Non-pigmented ciliary epithelial cell (primary cell): ENCODE results near the gene TPRG1L.

Experiments used
- DNase-seq: peaks from one replicate; pipeline ENCODE4 v3.0.0-alpha.2; 2010; ENCODE audit warnings: low read depth

The TPRG1L gene

DNA sequence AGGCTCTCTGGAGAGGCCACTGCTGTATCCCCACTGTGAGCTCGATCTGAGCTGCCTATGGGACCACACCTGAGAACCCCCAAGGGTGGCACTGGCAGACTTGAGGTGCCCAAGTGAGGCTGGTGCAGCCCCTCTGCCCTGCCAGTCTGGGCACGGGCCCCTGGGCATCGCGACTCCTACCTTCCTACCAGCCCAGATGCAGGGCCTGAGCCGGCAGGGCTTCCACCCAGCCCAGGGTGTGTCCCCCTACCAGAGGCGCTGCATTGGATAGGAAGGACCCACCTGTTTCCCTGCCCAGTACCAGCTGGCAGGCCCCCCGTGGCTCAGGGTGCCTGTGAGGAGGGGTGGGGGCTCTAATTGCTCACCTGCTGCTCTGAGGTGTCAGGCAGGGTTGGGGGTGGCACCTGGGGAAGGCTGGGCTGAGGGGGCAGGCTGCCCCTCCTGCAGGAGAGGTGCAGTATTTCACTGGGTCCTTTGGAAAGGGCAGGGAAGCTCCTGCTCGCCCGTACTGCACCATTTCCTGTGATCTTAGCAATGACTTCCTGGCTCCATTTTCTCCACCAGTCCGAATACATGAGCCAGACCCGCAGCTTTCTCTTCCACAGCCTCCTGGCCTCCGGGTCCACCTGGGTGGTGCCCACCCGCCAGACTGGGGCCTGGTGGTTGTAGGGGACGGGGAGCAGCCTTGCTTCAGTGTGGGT, 39.3 kb downstream of the TPRG1L start:
- no peak for DNase-seq

DNA sequence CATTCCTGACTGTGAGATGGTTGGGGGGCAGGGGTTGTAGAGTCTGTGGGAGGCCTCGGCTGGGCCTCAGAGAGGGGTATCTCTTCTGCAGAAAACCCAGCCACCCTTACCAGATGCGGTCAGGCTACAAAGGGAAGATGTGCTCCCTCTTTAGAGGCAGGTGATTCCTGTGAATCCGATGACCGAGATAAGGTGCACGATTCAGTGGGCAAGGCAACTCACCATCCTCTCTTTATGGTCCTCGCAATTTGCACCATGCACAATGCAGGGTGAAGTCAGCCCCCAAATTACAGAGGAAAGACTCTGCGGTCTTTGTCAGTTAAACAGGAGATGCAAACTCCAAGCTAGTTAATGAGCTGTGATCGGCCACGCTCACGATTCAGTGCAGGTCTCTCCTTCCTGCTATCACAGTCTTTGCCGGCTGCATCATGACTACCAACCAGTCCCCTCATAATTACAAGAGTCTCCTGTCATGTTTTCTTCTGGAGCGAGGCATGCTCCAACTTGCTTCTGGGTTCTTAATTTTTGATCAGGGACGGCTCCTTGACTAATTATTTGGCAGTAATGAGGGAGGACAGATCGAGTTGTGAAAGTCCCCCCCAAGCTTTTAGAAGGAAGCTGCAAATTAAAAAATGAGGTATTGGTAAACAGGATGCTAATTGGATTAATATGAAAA, 40.0 kb downstream of the TPRG1L start:
- DNase-seq: no peak

- DNase-seq: no peak
Measured at GRCh38 chr1:3668148-3668547, 43.3 kb downstream of the TPRG1L start.

GRCh38 chr1:3668585-3669300, 43.9 kb downstream of the TPRG1L start:
- no peak for DNase-seq

GRCh38 chr1:3669421-3669821, 44.6 kb downstream of the TPRG1L start:
- no peak for DNase-seq

DNA sequence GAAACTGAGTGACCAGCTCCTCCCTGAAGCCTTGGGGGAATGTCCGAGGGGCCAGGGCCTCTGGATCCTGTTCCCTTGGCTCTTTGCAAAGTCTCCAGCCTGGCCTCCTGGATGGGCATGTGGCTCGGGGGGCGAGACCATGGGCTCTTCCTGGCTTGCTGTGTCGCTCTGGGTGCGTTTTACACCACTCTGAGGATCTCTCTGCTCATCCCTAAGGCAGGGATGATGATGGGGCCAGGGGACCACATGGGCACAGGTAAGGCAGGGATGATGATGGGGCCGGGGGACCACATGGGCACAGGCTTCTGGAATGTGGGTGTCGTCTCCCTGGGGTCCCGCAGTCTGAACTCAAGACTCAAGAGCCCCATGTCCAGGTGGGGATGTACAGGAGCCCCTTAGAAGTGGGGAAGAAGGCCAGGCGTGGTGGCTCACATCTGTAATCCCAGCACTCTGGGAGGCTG, 45.2 kb downstream of the TPRG1L start:
- no peak for DNase-seq

DNA sequence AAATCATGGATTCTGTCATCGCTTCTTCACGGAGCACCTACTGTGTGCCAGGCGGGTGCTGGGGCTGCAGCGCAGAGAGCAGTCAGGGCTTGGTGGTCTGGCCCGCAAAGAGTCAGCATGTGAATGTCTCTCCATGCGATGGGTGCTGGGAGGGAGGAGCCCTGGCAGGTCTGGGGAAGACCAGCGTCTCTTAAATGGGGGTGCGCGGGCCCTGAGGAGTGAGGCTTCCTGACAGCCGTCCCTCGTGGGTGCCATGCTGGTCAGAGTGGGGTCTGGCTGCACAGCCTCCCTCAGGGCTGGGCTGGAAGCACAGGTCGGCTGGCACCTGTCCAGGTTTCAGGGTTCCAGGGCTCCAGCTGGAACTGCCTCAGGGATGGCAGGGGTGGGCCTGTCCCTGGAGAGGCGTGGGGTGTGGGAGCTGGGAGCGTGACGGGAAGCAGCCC, 46.0 kb downstream of the TPRG1L start:
- DNase-seq: no peak

DNA sequence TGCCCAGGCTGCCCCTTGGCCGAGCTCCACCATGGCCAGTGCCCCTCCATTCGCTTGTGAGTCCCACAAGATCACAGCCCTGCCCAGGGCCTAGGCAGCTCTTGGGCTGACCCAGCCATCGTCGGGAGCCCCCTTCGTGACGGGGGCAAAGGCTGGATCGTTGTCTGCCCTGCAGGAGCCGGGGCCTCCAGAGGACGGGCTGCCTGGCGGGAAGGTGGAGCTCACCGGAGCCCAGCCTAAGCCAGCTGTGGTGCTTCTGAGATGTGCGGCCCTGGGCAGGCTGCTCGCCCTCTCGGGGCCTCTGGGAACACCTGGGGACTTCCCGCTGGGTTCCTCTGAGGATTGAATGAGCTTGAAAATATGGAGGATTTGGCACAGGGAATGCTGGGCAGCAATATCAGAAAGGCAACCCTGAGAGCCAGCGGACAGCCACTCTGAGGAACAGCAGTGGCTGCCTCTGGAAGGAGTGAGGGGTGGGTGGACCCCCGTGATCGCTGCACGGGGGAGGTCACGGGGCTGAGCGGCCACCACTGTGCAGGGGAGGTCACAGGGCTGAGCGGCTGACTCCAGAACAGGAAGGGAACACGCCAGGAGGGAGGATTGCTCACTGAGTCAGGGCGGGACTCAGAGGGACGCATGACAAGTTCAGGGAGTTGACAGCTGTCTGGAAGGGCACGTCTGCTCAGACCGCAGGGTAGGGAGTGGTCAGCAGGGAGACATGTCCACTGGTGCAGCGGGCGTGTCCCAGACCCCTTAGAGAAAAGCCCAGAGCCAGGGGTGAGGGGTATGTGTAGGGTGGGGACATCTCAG, 46.8 kb downstream of the TPRG1L start:
- DNase-seq: no peak

DNA sequence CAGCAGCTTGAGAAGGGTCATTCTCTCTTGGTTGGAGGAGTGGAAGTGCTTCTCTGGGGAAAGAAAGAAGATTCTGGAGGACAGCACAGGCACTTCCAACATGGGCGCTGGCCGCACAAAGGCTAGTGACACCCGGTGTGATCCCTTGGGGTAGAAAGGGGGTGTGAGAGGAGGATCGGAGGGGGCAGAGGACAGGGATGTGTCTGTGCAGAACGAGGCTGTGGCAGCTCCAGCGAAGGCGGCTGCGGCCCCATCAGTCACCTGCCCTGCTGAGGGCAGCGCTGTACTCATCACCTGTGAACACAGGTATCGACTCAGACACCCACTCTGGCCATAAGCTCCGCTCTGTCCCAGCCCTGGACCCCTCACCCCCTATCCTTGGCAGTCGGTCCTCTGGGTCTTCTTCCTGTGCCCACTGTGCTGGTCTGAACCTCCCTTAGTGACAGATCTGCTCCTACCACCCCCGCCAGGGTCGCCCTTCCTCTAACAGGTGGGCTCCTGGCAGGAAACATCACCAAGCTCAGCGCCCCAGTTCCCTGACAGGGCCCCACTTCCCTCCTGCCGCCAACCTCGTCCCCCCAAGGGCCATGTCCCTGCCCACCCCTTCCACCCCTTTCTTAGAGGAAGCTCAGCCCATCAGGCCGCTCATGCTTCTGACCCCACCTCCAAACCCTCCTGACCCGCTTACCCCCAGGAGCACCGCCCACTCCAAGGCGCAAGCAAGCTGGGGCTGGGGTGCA, 47.6 kb downstream of the TPRG1L start:
- DNase-seq: no peak

GRCh38 chr1:3672971-3673361, 48.2 kb downstream of the TPRG1L start:
- DNase-seq: no peak

GRCh38 chr1:3673381-3674099, 48.7 kb downstream of the TPRG1L start:
- DNase-seq: no peak

DNA sequence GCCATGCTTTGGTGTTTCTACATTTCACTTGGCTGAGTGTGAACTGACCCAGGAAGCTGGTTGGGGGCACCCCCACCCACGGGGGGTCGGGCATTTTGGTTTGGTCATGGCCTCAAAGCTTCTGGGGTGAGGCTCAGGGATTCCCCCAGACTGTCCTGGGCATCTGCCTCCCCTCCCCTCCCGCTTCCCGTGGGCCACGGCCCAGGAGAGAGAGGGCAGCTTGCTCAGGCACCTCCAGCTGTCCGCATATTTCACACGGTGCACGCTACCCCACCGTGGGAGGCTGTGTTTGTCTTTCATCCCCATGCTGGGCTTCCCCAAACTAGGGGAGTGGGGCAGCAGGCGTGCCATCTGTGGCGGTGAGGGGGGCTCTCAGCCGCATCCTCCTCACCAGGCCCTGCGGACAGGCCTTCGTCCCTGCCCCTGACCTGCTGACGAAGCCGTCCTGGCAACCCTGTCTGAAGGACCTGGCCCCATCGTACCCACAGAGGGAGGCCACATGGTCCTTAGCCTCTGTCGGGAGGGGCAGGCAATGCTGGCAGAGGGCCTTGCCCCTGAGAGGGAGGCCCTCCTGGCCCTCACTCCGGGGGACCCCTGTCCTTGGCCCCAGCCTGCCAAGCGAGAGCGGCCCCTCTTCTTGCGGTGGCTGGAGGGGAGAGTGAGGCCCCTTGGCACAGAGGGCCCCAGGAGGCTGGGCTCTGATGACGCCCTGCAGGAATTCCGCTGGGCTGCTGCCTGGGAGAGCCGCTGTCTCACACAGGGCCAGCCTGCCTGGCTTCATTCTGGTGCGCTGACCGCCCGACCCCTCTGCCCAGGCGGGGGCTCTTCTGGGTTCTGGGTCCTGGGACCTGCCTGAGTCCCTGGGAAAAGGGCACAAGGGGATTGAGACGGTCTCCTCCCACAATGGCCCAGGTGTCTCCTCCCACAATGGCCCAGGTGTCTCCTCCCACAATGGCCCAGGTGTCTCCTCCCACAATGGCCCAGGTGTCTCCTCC, 49.6 kb downstream of the TPRG1L start:
- no peak for DNase-seq

DNA sequence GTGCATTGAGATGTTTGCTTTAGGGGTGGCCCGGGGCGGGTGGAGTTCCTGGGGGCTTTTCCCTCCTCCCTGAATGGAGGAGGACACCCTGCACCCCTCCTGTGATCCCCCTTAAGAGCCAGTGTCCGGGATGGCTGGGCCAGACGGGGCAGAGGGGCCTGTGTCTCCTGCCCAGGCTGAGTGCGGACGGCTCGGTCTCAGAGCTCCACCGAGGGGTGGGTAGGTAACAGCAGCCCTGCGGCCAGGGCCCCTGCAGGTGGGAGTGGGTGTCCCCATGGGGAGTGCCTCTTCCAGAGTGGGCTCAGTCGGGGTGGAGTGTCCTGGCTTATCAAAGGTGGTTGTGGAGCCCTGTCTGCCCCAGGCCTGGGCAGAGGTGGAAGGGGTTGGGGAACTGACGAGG, 50.6 kb downstream of the TPRG1L start:
- no peak for DNase-seq

- no peak for DNase-seq
Measured at GRCh38 chr1:3676581-3677470, 52.0 kb downstream of the TPRG1L start.

- no peak for DNase-seq
Measured at GRCh38 chr1:3677484-3677883, 52.7 kb downstream of the TPRG1L start.

- DNase-seq: no peak
Measured at GRCh38 chr1:3678361-3679097, 53.7 kb downstream of the TPRG1L start.

DNA sequence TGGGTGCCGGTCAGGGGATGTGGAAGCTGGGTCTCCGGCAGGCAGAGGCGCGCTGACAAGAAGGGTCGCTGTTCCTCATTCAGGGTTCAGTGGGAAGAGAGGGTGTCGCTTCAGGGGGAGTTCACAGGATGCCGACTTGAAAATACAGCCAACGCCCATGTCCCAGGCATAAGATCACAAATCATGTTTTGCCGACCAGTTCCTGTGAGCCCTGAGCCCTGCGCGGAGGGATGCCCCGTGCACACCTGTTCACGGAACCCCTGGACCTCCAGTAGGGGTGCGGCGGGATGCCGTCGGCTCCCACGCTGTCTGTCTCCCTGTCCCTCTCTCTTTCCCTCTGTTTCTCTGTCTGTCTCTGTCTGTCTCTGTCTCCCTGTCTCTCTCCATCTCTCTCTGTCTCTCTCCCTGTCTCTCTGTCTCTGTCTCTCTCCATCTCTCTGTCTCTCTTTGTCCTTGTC, 54.3 kb downstream of the TPRG1L start:
- no peak for DNase-seq
